Measurements from ENCODE around the gene BFSP2.

- no peak for TF ChIP-seq CTCF (IDR thresholded peaks at IDR 0.05 in 8 of 11, conservative IDR thresholded peaks at IDR 0.05 in 3 of 11)
- no peak for TF ChIP-seq POLR2A (IDR thresholded peaks at IDR 0.05)
- TF ChIP-seq POLR2AphosphoS5 (IDR thresholded peaks at IDR 0.05), result no peak
Measured at GRCh38 chr3:133368371-133369067, 31.3 kb upstream of the BFSP2 start.
